IgD-negative memory B cell (primary cell): ENCODE data around the gene VLDLR. TPM values are rescaled to one million over a fixed set of nuclear protein-coding genes. Genes with fewer than 3 reads are reported as not detected.

Source experiments
- H3K27ac Mint-ChIP-seq, 3 donors: one replicate each; pipeline ENCODE4 v1.8.0; 2020 to 2022; ENCODE audit warnings: mild to moderate bottlenecking in 3 of 3, mixed read lengths in 3 of 3, moderate library complexity in 1 of 3
- H3K27me3 Mint-ChIP-seq: one replicate; pipeline ENCODE4 v1.8.0; 2021; ENCODE audit warnings: mixed read lengths
- H3K36me3 Mint-ChIP-seq: one replicate; pipeline ENCODE4 v1.8.0; 2020; ENCODE audit warnings: mild to moderate bottlenecking, mixed read lengths
- H3K4me1 Mint-ChIP-seq, 3 donors: one replicate each; pipeline ENCODE4 v1.8.0; 2020 to 2022; ENCODE audit warnings: mixed read lengths in 3 of 3, mild to moderate bottlenecking in 1 of 3
- H3K4me3 Mint-ChIP-seq, 4 donors: one replicate each; pipeline ENCODE4 v1.8.0; 2020 to 2022; ENCODE audit warnings: mild to moderate bottlenecking in 4 of 4, mixed read lengths in 4 of 4, moderate library complexity in 3 of 4
- H3K9me3 Mint-ChIP-seq, 3 donors: one replicate each; pipeline ENCODE4 v1.8.0; 2020 to 2021; ENCODE audit warnings: mixed read lengths in 3 of 3, mild to moderate bottlenecking in 1 of 3
- polyA plus RNA-seq: library from polyadenylated mRNA; unstranded; fragments of 300-500 nt; fragmentation: Illumina TruSeq; gene quantifications from one replicate; pipeline ENCODE4 v1.2.3, GENCODE V29; 2021

The VLDLR gene
- polyA plus RNA-seq, 1 donor from 2014 or later = not detected

GRCh38 chr9:2664174-2665065 is 42.8 kb downstream of the VLDLR start:
- Mint-ChIP-seq H3K27me3 (no peaks in the 10 kb centered on the region), H3K36me3 (peaks cover 1% of the 10 kb centered on the region), H3K27ac (no peak overlapping the region), H3K4me3 (no peak overlapping the region), H3K4me1 (peaks cover 0 to 2% (median 0%) of the 10 kb centered on the region in 3 donors), H3K9me3 (peaks cover 0 to 8% (median 6%) of the 10 kb centered on the region in 3 donors)

GRCh38 chr9:2666569-2666968 is 45.0 kb downstream of the VLDLR start:
- Mint-ChIP-seq H3K27ac (no peak overlapping the region), H3K4me3 (no peak overlapping the region), H3K4me1 (peaks cover 0 to 2% (median 0%) of the 10 kb centered on the region in 3 donors), H3K36me3 (peaks cover 5% of the 10 kb centered on the region), H3K9me3 (peaks cover 0 to 8% (median 6%) of the 10 kb centered on the region in 3 donors), H3K27me3 (no peaks in the 10 kb centered on the region)

DNA sequence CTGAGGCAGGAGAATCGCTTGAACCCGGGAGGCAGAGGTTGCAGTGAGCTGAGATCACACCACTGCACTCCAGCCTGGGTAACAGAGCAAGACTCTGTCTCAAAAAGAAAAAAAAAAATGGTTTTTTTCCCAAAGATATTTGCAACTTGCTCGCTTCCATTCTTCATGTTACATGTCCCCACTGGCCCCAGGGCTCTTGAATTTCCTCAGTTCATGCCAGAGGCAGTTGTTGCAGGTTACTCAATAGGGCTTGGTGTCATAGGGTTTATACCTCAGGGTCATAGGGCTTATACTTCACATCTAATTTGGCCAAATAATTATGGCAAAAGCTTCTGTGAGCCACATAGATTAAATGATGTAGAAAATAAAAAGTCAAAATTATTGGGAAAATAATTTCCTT is 51.6 kb downstream of the VLDLR start:
- no peaks in the 10 kb centered on the region for H3K27me3 Mint-ChIP-seq

DNA sequence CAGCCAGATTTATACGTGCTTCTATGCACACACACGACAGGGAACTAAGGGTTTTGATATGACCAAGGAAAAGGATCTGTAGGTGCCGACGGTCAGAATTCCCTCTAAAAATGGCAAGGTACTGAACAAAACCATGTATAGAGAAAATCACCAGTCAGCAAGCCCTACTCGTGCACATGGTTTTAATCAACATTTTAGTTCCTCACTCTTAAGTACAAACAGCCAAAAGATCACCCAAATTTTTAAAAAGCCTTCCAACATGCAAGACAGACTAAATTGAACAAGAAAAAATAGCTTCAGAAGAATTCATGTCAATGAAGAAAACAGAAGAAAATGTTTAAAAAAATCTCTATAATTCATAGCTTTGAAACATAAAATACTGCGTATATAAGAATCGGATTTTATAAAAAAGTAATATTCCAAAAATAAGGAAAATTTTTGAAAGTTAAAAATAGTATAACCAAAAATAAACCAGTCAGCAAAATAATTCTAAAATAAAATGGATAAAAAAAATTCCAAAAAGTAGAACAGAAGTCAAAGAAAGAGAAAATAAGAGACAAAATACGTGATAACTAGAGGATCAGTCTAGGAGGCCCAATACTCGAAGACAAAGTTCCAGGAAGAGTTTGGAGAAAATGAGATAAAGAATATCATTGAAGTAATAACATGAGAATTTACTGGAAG is 52.7 kb downstream of the VLDLR start:
- no peak overlapping the region for H3K4me3 Mint-ChIP-seq
- no peak overlapping the region for H3K27ac Mint-ChIP-seq
- no peaks in the 10 kb centered on the region for H3K4me1 Mint-ChIP-seq
- H3K27me3 Mint-ChIP-seq = no peaks in the 10 kb centered on the region
- no peaks in the 10 kb centered on the region for H3K9me3 Mint-ChIP-seq
- peaks cover 4% of the 10 kb centered on the region for H3K36me3 Mint-ChIP-seq

More for the DNA sequence above, 51.6 kb downstream of the VLDLR start:
- Mint-ChIP-seq H3K9me3 (no peaks in the 10 kb centered on the region), H3K27ac (no peak overlapping the region), H3K4me1 (no peaks in the 10 kb centered on the region), H3K36me3 (peaks cover 4% of the 10 kb centered on the region), H3K4me3 (no peak overlapping the region)

- Mint-ChIP-seq H3K27ac (no peak overlapping the region), H3K4me3 (no peak overlapping the region), H3K4me1 (no peaks in the 10 kb centered on the region), H3K27me3 (no peaks in the 10 kb centered on the region), H3K36me3 (peaks cover 2% of the 10 kb centered on the region), H3K9me3 (no peaks in the 10 kb centered on the region)
These were observed 54.2 kb downstream of the VLDLR start for GRCh38 chr9:2675834-2676233.

DNA sequence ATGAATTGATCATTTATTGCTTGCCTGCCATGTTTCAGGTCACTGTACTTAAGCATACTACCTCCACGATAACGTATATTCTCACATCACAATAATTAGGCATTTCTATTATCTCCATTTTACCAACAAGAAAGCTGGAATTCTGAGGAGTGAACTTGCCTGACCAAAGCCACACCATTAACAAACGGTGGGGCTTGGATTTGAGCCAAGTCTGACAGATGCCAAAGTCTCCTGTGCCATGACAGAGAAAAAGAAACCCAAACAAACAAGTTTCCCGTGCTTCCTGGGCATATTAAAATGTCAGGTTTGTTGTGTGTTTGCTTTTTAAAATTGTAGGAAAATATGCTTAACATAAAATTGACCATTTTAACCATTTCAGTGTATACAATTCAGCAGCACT is 54.9 kb downstream of the VLDLR start:
- Mint-ChIP-seq H3K4me1 (no peaks in the 10 kb centered on the region), H3K27me3 (peaks cover 2% of the 10 kb centered on the region), H3K4me3 (no peak overlapping the region), H3K9me3 (no peaks in the 10 kb centered on the region), H3K27ac (no peak overlapping the region), H3K36me3 (no peaks in the 10 kb centered on the region)

DNA sequence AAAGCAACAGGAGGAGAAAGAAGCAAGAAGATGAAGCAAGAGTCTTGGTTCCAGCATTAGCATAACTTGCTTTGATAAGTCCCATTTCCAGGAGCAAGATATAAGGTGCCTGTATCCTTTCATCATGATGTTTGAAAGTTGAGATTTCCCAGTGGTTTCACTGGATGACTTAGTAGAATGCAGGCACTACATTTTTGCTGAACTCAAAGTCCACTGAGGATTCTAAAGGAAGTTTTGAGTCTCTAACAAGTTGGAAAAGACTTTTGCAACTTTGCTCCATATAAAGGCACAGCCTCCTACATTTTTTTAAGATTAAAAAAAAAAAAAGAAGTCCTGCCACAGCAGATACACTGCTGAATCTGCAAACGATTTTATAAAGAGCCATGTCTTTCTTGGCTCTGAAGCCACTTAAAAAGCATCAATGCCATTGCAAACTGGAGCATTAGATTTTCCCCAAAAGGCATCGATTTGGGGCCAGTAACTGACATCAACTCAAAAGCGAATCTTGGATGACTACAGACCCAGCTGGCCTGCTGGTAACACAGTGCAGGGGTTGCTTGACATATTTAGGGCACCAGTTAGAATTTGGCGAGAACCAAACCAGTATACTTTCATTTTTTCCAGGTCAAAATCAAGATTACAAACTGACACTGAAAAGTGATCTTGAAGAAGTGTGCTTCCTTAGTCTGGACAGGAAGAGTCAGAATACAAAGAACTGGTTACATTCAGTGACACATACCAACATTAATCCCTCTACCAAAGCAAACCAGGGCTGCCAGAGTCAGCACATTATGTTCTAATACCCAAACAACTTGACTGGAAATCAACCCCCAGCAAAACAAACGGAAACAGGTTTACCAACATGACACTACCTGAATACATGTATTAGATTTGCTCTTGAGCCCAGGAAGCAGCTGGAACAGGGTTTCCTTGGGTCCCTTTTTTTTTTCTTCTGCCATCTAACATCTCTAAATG is 56.6 kb downstream of the VLDLR start:
- no peaks in the 10 kb centered on the region for H3K36me3 Mint-ChIP-seq
- H3K4me1 Mint-ChIP-seq = no peaks in the 10 kb centered on the region
- no peak overlapping the region for H3K4me3 Mint-ChIP-seq
- H3K9me3 Mint-ChIP-seq = no peaks in the 10 kb centered on the region
- H3K27me3 Mint-ChIP-seq = peaks cover 2% of the 10 kb centered on the region
- H3K27ac Mint-ChIP-seq = no peak overlapping the region

- Mint-ChIP-seq H3K4me1 (no peaks in the 10 kb centered on the region), H3K4me3 (no peak overlapping the region), H3K9me3 (no peaks in the 10 kb centered on the region)
These were observed 57.4 kb downstream of the VLDLR start for GRCh38 chr9:2679011-2679410.

GRCh38 chr9:2681981-2682380 is 60.4 kb downstream of the VLDLR start:
- Mint-ChIP-seq H3K27ac (no peak overlapping the region), H3K27me3 (peaks cover 2% of the 10 kb centered on the region), H3K4me3 (no peak overlapping the region), H3K9me3 (peaks cover 0 to 2% (median 0%) of the 10 kb centered on the region in 3 donors), H3K4me1 (no peaks in the 10 kb centered on the region), H3K36me3 (no peaks in the 10 kb centered on the region)

More at GRCh38 chr9:2679011-2679410, 57.4 kb downstream of the VLDLR start:
- H3K27me3 Mint-ChIP-seq = peaks cover 2% of the 10 kb centered on the region
- no peak overlapping the region for H3K27ac Mint-ChIP-seq
- H3K36me3 Mint-ChIP-seq = no peaks in the 10 kb centered on the region

DNA sequence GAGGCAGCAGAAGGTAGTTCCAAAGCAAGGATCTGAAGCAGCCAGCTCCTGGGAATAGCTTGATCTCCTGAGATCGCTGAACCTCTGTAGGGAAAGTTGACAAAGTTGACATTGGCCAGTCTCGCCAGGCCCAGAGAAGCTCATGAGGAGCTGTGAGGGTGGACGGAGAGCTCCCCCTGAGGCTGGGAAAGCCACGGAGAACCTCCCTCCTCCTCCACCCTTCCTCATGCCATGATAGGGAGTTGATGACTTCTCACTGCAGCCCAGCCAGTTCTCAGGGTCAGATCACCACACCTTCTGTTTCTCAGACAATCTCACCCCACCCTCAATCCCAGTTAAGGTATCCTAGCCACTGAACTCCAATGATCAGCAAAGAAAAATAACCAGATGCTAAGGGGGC is 65.3 kb downstream of the VLDLR start:
- H3K36me3 Mint-ChIP-seq = no peaks in the 10 kb centered on the region
- H3K4me3 Mint-ChIP-seq = no peak overlapping the region
- no peak overlapping the region for H3K27ac Mint-ChIP-seq
- no peaks in the 10 kb centered on the region for H3K27me3 Mint-ChIP-seq
- H3K9me3 Mint-ChIP-seq = peaks cover 0 to 2% (median 0%) of the 10 kb centered on the region in 3 donors
- H3K4me1 Mint-ChIP-seq = no peaks in the 10 kb centered on the region

- H3K27ac Mint-ChIP-seq = peak overlapping the region in 1 of 3 donors; percentile 6
- H3K27me3 Mint-ChIP-seq = no peaks in the 10 kb centered on the region
- H3K9me3 Mint-ChIP-seq = peaks cover 0 to 2% (median 0%) of the 10 kb centered on the region in 3 donors
- H3K4me1 Mint-ChIP-seq = no peaks in the 10 kb centered on the region
- no peaks in the 10 kb centered on the region for H3K36me3 Mint-ChIP-seq
- H3K4me3 Mint-ChIP-seq = no peak overlapping the region
These were observed 67.0 kb downstream of the VLDLR start for GRCh38 chr9:2688636-2689035.

DNA sequence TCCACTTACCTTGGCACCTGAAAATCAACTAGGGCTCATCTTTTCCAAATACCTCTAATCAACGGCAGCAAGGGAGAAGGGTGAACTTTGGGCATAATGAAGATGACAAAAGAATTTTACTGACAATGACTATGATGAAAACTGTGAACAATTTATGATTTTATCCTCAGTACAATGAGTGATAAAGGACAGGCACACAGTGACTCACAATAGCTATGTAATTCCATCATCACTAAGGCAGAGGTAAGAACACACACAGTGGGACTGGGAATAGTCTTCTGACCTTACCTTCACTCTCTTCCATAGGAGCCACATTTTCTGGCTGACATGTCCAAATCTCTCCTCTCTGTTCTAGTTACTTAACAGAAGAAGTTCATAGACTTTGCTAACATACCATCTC is 69.6 kb downstream of the VLDLR start:
- Mint-ChIP-seq H3K4me1 (no peaks in the 10 kb centered on the region), H3K27me3 (no peaks in the 10 kb centered on the region), H3K27ac (peak overlapping the region in 1 of 3 donors; percentile 60), H3K36me3 (no peaks in the 10 kb centered on the region), H3K4me3 (no peak overlapping the region), H3K9me3 (no peaks in the 10 kb centered on the region)

- no peaks in the 10 kb centered on the region for H3K9me3 Mint-ChIP-seq
These were observed 70.0 kb downstream of the VLDLR start for GRCh38 chr9:2691626-2692025.

GRCh38 chr9:2693056-2693455 is 71.5 kb downstream of the VLDLR start:
- Mint-ChIP-seq H3K36me3 (no peaks in the 10 kb centered on the region), H3K4me3 (no peak overlapping the region), H3K27ac (no peak overlapping the region)

More at GRCh38 chr9:2691626-2692025, 70.0 kb downstream of the VLDLR start:
- Mint-ChIP-seq H3K27ac (no peak overlapping the region), H3K36me3 (no peaks in the 10 kb centered on the region), H3K27me3 (no peaks in the 10 kb centered on the region), H3K4me3 (no peak overlapping the region), H3K4me1 (no peaks in the 10 kb centered on the region)

DNA sequence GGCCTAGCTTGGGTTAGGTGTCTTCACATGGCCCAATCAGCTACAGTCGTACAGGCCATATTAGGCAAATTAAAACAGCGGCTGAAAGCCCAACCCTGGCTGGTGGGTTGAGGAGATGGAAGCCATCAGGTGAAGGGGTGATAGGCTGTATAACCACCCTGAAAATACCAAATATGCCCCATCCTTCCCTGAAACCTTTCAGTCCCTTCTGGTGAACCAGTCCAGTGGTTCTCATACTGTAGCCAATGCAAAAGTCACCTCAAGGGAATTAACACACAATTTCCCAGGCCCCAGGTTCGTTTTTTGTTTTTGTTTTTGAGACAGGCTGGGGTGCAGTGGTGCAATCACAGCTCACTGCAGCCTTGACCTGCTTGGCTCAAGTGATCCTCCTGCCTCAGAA is 75.9 kb downstream of the VLDLR start:
- no peaks in the 10 kb centered on the region for H3K36me3 Mint-ChIP-seq
- H3K4me3 Mint-ChIP-seq = no peak overlapping the region
- no peaks in the 10 kb centered on the region for H3K27me3 Mint-ChIP-seq

More at GRCh38 chr9:2693056-2693455, 71.5 kb downstream of the VLDLR start:
- no peaks in the 10 kb centered on the region for H3K9me3 Mint-ChIP-seq
- no peaks in the 10 kb centered on the region for H3K27me3 Mint-ChIP-seq
- no peaks in the 10 kb centered on the region for H3K4me1 Mint-ChIP-seq

More for the DNA sequence above, 75.9 kb downstream of the VLDLR start:
- Mint-ChIP-seq H3K27ac (no peak overlapping the region), H3K9me3 (no peaks in the 10 kb centered on the region), H3K4me1 (no peaks in the 10 kb centered on the region)
